ENCODE measurements around the gene FEZ2.

FEZ2 gene

DNA sequence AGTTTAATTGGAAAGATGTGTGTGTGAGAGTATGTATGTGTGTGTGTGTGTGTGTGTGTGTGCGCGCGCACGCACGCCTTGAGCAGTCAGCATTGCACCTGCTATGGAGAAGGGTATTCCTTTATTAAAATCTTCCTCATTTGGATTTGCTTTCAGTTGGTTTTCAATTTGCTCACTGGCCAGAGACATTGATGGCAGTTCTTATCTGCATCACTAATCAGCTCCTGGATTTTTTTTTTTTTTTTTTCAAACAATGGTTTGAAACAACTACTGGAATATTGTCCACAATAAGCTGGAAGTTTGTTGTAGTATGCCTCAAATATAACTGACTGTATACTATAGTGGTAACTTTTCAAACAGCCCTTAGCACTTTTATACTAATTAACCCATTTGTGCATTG lies 48.0 kb downstream of the FEZ2 start:
- ChIA-PET POLR2A (no interaction called here), CTCF (no interaction called here)
- no peak for DNase-seq (ENCODE audit: extremely low spot score)
- TF ChIP-seq ARNT (IDR thresholded peaks at IDR 0.05), result no peak
- TF ChIP-seq, protein P1, sequence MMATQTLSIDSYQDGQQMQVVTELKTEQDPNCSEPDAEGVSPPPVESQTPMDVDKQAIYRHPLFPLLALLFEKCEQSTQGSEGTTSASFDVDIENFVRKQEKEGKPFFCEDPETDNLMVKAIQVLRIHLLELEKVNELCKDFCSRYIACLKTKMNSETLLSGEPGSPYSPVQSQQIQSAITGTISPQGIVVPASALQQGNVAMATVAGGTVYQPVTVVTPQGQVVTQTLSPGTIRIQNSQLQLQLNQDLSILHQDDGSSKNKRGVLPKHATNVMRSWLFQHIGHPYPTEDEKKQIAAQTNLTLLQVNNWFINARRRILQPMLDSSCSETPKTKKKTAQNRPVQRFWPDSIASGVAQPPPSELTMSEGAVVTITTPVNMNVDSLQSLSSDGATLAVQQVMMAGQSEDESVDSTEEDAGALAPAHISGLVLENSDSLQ (IDR thresholded peaks at IDR 0.05), result no peak
- TF ChIP-seq TARDBP (IDR thresholded peaks at IDR 0.05), result no peak
- no peak for TF ChIP-seq CTBP1 (IDR thresholded peaks at IDR 0.05; ENCODE audit: borderline replicate concordance)
- no peak for TF ChIP-seq FOXK2 (IDR thresholded peaks at IDR 0.05)
- TF ChIP-seq BHLHE40 (IDR thresholded peaks at IDR 0.05; ENCODE audit: borderline replicate concordance), result no peak
- no peak for TF ChIP-seq FOXM1 (IDR thresholded peaks at IDR 0.05; ENCODE audit: borderline replicate concordance)
- TF ChIP-seq L3MBTL2 (conservative IDR thresholded peaks at IDR 0.05), result no peak
- TF ChIP-seq ZNF384 (IDR thresholded peaks at IDR 0.05), result no peak
- no peak for TF ChIP-seq ELF4 (IDR thresholded peaks at IDR 0.05)
- no peak for TF ChIP-seq SP1 (IDR thresholded peaks at IDR 0.05)
- TF ChIP-seq HDGF (IDR thresholded peaks at IDR 0.05; ENCODE audit: borderline replicate concordance), result no peak

DNA sequence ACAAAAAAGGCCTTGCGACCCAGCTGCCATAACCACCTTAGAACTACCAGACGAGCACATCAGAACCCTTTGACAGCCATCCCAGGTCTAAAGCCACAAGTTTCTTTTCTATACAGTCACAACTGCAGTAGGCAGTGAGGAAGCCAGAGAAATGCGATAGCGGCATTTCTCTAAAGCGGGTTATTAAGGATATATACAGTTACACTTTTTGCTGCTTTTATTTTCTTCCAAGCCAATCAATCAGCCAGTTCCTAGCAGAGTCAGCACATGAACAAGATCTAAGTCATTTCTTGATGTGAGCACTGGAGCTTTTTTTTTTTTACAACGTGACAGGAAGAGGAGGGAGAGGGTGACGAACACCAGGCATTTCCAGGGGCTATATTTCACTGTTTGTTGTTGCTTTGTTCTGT lies 48.8 kb downstream of the FEZ2 start:
- TF ChIP-seq, protein P1 (IDR thresholded peaks at IDR 0.05), result no peak
- TF ChIP-seq ARNT (IDR thresholded peaks at IDR 0.05) (no peak), CTBP1 (IDR thresholded peaks at IDR 0.05; ENCODE audit: borderline replicate concordance) (no peak), FOXM1 (IDR thresholded peaks at IDR 0.05; ENCODE audit: borderline replicate concordance) (no peak)
- CTCF ChIA-PET, result no interaction called here
- no peak for DNase-seq (ENCODE audit: extremely low spot score)
- POLR2A ChIA-PET, result no interaction called here

DNA sequence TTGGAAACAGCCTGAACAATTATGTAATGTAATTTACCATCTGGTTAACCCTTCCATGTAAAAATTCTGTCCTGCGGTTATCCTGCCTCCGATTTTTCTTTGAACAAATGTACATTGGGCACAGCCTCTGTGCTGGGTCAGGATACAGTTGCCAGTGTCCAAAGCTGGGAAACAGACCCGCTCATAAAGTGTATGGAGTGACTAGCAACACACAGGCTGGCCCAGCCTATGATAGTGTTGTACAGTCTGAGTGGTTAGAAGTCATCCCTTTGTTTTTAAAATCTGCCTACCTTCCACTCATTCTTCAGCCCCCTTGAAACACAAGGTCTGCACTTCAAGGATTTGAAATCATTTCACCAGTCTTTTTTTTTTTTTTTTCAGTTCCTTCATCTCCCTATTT lies 50.1 kb downstream of the FEZ2 start:
- ChIA-PET CTCF (no interaction called here), POLR2A (no interaction called here)
- DNase-seq (ENCODE audit: extremely low spot score), result no peak
- TF ChIP-seq ARNT (IDR thresholded peaks at IDR 0.05) (no peak), FOXA1 (IDR thresholded peaks at IDR 0.05) (no peak), FOXK2 (IDR thresholded peaks at IDR 0.05) (no peak), CTBP1 (IDR thresholded peaks at IDR 0.05; ENCODE audit: borderline replicate concordance) (no peak), BHLHE40 (IDR thresholded peaks at IDR 0.05; ENCODE audit: borderline replicate concordance) (no peak), SP1 (IDR thresholded peaks at IDR 0.05) (no peak), NFRKB (IDR thresholded peaks at IDR 0.05) (no peak), ELF4 (IDR thresholded peaks at IDR 0.05) (no peak), HDGF (IDR thresholded peaks at IDR 0.05; ENCODE audit: borderline replicate concordance) (no peak), ZNF384 (IDR thresholded peaks at IDR 0.05) (no peak), FOXM1 (IDR thresholded peaks at IDR 0.05; ENCODE audit: borderline replicate concordance) (no peak), TARDBP (IDR thresholded peaks at IDR 0.05) (no peak), LEF1 (IDR thresholded peaks at IDR 0.05; ENCODE audit: borderline replicate concordance) (no peak), L3MBTL2 (conservative IDR thresholded peaks at IDR 0.05) (no peak), SUZ12 (IDR thresholded peaks at IDR 0.05) (no peak)
- TF ChIP-seq, protein P1 (IDR thresholded peaks at IDR 0.05), result no peak

DNA sequence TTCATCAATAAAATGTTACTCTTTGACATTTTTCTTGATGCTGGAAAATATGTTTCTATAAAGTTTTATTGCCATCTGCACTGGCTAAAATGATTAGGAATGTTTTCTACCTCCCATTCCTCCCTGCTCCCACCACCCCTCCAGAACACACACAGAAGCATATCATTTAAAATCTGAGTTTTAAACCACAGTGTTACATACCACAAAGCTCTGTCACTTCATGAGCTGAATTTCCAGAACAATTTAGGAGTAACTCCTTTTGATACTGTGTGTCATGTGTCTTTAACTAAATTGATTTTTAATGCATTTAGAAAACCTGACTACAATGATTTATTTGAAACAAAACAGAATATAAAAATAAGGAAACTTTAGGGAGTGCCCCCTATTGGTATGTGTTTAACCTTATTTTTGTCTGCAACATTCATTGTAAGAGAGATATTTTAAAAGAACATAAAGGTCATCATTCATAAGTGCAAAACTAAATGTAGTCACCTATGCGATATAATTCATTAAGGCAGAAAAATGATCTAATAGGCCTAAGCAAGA lies 52.0 kb downstream of the FEZ2 start:
- ChIA-PET POLR2A (no interaction called here), CTCF (interaction anchor here (0.9 kb wide), 1 partner anchor 121 kb away, joined by 4 read pairs; no protein-coding TSS in a partner anchor)
- TF ChIP-seq SUZ12 (IDR thresholded peaks at IDR 0.05), result no peak

DNA sequence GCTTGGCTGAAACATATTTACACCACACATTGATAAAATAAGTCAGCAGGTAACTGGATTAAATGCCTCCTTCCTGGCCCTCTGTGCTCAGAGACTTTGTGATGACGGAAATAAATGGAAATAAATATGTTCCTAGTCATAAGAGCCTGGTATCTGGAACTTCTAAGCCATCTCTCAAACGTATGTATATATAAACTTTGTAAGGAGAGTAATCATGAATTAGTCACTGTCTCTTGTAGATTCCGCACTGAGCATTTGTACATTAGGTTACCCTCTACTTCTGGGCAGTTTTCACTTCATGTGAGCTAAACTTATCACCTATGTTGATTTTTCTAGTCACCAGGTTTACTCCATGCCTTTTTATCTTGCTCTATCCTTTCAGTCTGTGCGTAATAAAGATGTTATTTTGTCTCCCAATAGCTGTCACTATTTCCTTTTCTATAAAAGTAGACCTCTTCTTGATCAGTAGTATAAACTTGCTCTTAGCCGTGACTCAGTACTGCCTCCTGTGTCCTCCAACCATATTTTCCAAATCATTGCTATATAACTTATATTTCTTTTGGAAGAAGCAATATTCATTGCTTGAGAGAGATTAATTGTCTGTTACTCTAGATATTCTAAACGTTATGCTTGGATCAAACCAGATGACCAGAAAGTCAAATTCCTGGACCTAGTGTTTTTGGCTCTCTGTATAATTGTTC lies 53.2 kb downstream of the FEZ2 start:
- TF ChIP-seq FOXK2 (IDR thresholded peaks at IDR 0.05) (no peak), ZNF384 (IDR thresholded peaks at IDR 0.05) (no peak), FOXM1 (IDR thresholded peaks at IDR 0.05; ENCODE audit: borderline replicate concordance) (no peak), SP1 (IDR thresholded peaks at IDR 0.05) (no peak), ARNT (IDR thresholded peaks at IDR 0.05) (no peak), HDGF (IDR thresholded peaks at IDR 0.05; ENCODE audit: borderline replicate concordance) (no peak), TARDBP (IDR thresholded peaks at IDR 0.05) (no peak), ELF4 (IDR thresholded peaks at IDR 0.05) (no peak)
- TF ChIP-seq, protein P1 (IDR thresholded peaks at IDR 0.05), result no peak
- DNase-seq (ENCODE audit: extremely low spot score), result no peak
- CTCF ChIA-PET, result interaction anchor here (0.9 kb wide), 1 partner anchor 122 kb away, joined by 4 read pairs; no protein-coding TSS in a partner anchor
- POLR2A ChIA-PET, result no interaction called here

More for the DNA sequence above, 52.0 kb downstream of the FEZ2 start:
- no peak for DNase-seq (ENCODE audit: extremely low spot score)

Measured in HEK293T (cell line).